K562 treated with DMSO at 1 percent for 48 hours (cell line): ENCODE measurements around the gene FCRL2. TPM values are rescaled to one million over a fixed set of nuclear protein-coding genes. Genes with fewer than 3 reads are reported as not detected.

Experiments
- total RNA-seq: library from RNA; unstranded; fragments of 300-600 nt; gene quantifications from 2 replicates; pipeline ENCODE4 v1.2.3, GENCODE V29; 2022; ENCODE audit warnings: low replicate concordance; ENCODE audit errors: extremely low read depth

FCRL2 gene, protein sequence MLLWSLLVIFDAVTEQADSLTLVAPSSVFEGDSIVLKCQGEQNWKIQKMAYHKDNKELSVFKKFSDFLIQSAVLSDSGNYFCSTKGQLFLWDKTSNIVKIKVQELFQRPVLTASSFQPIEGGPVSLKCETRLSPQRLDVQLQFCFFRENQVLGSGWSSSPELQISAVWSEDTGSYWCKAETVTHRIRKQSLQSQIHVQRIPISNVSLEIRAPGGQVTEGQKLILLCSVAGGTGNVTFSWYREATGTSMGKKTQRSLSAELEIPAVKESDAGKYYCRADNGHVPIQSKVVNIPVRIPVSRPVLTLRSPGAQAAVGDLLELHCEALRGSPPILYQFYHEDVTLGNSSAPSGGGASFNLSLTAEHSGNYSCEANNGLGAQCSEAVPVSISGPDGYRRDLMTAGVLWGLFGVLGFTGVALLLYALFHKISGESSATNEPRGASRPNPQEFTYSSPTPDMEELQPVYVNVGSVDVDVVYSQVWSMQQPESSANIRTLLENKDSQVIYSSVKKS
- not detected in 2 replicates for total RNA-seq

DNA sequence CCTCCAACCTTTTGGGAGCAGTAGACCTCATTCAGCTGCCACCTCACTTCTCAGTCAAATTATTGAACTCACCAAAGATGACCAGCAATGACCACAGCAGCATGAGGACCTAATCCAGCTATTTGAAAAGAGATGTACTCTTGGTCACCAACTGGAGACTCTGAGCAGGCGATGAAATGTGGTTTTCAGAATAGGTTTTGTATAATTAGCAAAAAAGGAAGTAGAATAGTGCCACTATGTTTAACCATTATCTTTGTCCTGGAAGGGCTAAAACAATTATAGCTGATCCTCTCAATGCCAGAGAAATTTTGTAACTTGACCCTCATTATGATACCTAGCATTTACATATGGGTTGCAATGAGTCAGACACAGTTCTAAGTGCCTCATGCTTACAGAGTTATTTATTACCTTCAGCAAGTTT, at the start of gene FCRL2:
Gene FCRL2, minus strand, starts transcription at position 162 of the 421 bp plus-strand sequence. Its CDS starts 59 bp downstream, at position 103.

DNA sequence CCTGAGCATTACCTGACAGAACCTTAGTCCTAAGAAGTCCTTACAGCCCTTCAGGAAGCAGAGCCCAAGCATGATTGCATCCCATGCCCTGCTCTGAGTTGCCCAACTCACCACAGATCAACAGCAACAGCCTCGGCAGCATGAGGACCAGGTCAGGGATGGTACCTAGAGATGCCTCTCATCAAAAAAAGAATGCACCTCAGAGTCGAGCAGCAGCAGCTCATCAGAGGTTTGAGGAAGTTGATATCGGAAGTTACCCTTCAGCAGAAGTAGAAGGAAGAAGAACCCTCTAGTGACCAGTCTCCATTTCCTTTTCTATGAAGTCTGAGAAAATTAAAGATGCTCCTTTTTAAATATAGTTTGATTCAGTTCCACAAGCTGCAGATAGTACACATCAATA, 43.0 kb upstream of the FCRL2 start, which contains the start of gene FCRL1:
Gene FCRL1, minus strand, starts transcription at position 225 of the 400 bp plus-strand sequence. Its CDS starts 83 bp downstream, at position 142.

DNA sequence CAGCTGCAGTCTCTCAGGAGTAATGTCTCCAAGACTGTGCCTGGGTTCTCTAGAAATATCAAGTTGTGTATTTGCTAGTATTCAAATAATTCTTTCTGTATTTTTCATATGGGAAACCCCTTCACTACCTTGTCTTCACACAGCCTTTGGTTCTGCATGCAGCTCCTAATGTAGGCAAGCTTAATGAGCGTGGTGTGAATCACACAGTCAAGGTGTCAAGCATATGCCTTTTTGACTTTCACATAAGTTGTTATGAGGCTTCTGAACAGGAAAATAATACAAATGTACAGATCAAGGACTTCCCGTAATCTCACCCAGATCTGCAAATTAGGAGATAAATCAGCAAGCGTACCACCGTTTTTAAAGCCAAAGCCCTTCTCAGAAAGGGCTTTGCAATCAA, 76.2 kb downstream of the FCRL2 start, which contains the start of gene FCRL3:
Gene FCRL3, minus strand, starts transcription at position 38 of the 400 bp plus-strand sequence. CDS start 280 bp downstream, outside the sequence.

Other genes starting within 250 kb of the FCRL2 start
- not detected in 2 replicates for gene FCRL5, start 224.6 kb downstream of the FCRL2 start, total RNA-seq
- gene FCRL4, start 179.0 kb downstream of the FCRL2 start, total RNA-seq = not detected in 2 replicates
- gene FCRL3, start 76.4 kb downstream of the FCRL2 start, total RNA-seq = not detected in 2 replicates
- not detected in 2 replicates for gene FCRL1, start 43.0 kb upstream of the FCRL2 start, total RNA-seq
- gene CD5L, start 64.7 kb upstream of the FCRL2 start, total RNA-seq = not detected in 2 replicates
- gene KIRREL1, start 216.5 kb upstream of the FCRL2 start, total RNA-seq = not detected in 2 replicates